Endothelial cell of umbilical vein (primary cell): Measurements from ENCODE around the gene TBC1D24. TPM values are rescaled to one million over a fixed set of nuclear protein-coding genes. Genes with fewer than 3 reads are reported as not detected.

Experiments used
- BruUV-seq: library from RNA; stranded (reverse); fragments of 400-500 nt; replicated peaks from 2 replicates; lab custom pipeline; 2021; lab: Mats Ljungman, UMichigan
- CTCF ChIA-PET: fragments of 300-600, 350-600 bp; sonication (Branson Sonifier 250); formaldehyde crosslinking; loops from one replicate; lab custom pipeline; 2021; ENCODE audit warnings: antibody characterized with exemption, inconsistent platforms; lab: Charles Lee
- POLR2A ChIA-PET: fragments of 300-600, 350-600 bp; sonication (Branson Sonifier 250); formaldehyde crosslinking; loops from one replicate; lab custom pipeline; 2021; ENCODE audit warnings: antibody characterized with exemption, inconsistent platforms; lab: Charles Lee
- DNase-seq: peaks from one replicate; pipeline ENCODE4 v3.0.0-alpha.2; 2011; ENCODE audit warnings: low read depth, low spot score
- FAIRE-seq: peaks from 2 replicates; lab custom pipeline; 2011; peaks lifted over from hg19 to GRCh38; lab: Jason Lieb, UNC
- H2AFZ ChIP-seq: 2 replicates; pipeline ENCODE4 v1.6.0; 2012; ENCODE audit warnings: low read depth, low read length, control low read depth, inconsistent platforms
- H3K27ac ChIP-seq: 2 replicates; pipeline ENCODE4 v1.5.1; 2011; ENCODE audit warnings: low read depth, mild to moderate bottlenecking, control low read depth, low read length, moderate library complexity; ENCODE audit not compliant: insufficient read depth
- H3K27me3 ChIP-seq, 2 experiments: 2 replicates each; pipeline versions ENCODE4 v1.6.0 to v1.6.1; 2011; ENCODE audit warnings: low read length in 2 of 2, mixed read lengths in 1 of 2; ENCODE audit not compliant: control insufficient read depth in 2 of 2, insufficient read depth in 2 of 2
- H3K36me3 ChIP-seq, 2 experiments: 2 replicates in 1 of 2; 3 replicates in 1 of 2; pipeline ENCODE4 v1.5.1; 2011; ENCODE audit warnings: low read length in 2 of 2, mild to moderate bottlenecking in 1 of 2, moderate library complexity in 1 of 2; ENCODE audit not compliant: control insufficient read depth in 2 of 2, insufficient read depth in 2 of 2; ENCODE audit errors: extremely low read depth in 1 of 2
- H3K4me1 ChIP-seq: 3 replicates; pipeline ENCODE4 v1.5.1; 2011; ENCODE audit warnings: mild to moderate bottlenecking, low read length; ENCODE audit not compliant: control insufficient read depth, insufficient read depth; ENCODE audit errors: extremely low read depth
- H3K4me2 ChIP-seq: 2 replicates; pipeline ENCODE4 v1.6.1; 2011; ENCODE audit warnings: low read length, control low read depth, mixed read lengths; ENCODE audit not compliant: insufficient read depth
- H3K4me3 ChIP-seq, 3 experiments: fragments of 200-600 bp in 1 of 3; sonication (generic), shearing (Covaris generic) in 1 of 3; replicated peaks in 1 of 3; 2 replicates each; pipeline ENCODE4 v1.5.1; 2011 to 2016; ENCODE audit warnings: control low read depth in 3 of 3, low read length in 3 of 3, mild to moderate bottlenecking in 2 of 3, inconsistent platforms in 1 of 3, low read depth in 1 of 3, moderate library complexity in 1 of 3; ENCODE audit not compliant: insufficient read depth in 1 of 3
- H3K79me2 ChIP-seq: 2 replicates; pipeline ENCODE4 v1.6.0; 2012; ENCODE audit warnings: low read length, inconsistent platforms; ENCODE audit not compliant: control insufficient read depth, insufficient read depth
- H3K9ac ChIP-seq: replicated peaks from 2 replicates; pipeline ENCODE3; 2011; ENCODE audit warnings: low read length, control low read depth; ENCODE audit not compliant: insufficient read depth; ENCODE audit errors: extremely low read depth
- H3K9me1 ChIP-seq: replicated peaks from 3 replicates; pipeline ENCODE4 v1.6.0; 2011; ENCODE audit warnings: mild to moderate bottlenecking, low read length; ENCODE audit not compliant: control insufficient read depth, insufficient read depth; ENCODE audit errors: extremely low read depth
- H3K9me3 ChIP-seq: replicated peaks from 2 replicates; pipeline ENCODE4 v1.5.1; 2012; ENCODE audit warnings: low read length, inconsistent platforms; ENCODE audit not compliant: control insufficient read depth, insufficient read depth
- H4K20me1 ChIP-seq: replicated peaks from 2 replicates; pipeline ENCODE3; 2011; ENCODE audit warnings: mild to moderate bottlenecking, low read length; ENCODE audit not compliant: control insufficient read depth, insufficient read depth; ENCODE audit errors: extremely low read depth
- EZH2 ChIP-seq: IDR thresholded peaks from 2 replicates; pipeline ENCODE4 v1.6.1; 2012; ENCODE audit warnings: borderline replicate concordance, low read depth, mild to moderate bottlenecking, moderate library complexity, low read length, inconsistent platforms; ENCODE audit not compliant: severe bottlenecking
- FOS ChIP-seq: IDR thresholded peaks from 2 replicates; pipeline ENCODE4 v1.6.1; 2011; ENCODE audit warnings: mild to moderate bottlenecking, low read length, moderate library complexity, borderline replicate concordance; ENCODE audit not compliant: insufficient read depth
- GATA2 ChIP-seq: IDR thresholded peaks from 2 replicates; pipeline ENCODE4 v1.7.0; 2011; ENCODE audit warnings: low read depth, mild to moderate bottlenecking, moderate library complexity, mixed read lengths, low read length; ENCODE audit not compliant: insufficient read length, insufficient read depth
- JUN ChIP-seq: IDR thresholded peaks from 2 replicates; pipeline ENCODE4 v1.6.1; 2011; ENCODE audit warnings: borderline replicate concordance, low read depth; ENCODE audit not compliant: insufficient read length, insufficient read depth
- MYC ChIP-seq: IDR thresholded peaks from one replicate; pipeline ENCODE4 v1.6.1; 2011; ENCODE audit warnings: mild to moderate bottlenecking, low read depth, low read length
- POLR2A ChIP-seq: IDR thresholded peaks from 2 replicates; pipeline ENCODE4 v1.6.1; 2012; ENCODE audit warnings: low read depth, mild to moderate bottlenecking, control low read depth, low read length
- POLR2AphosphoS5 ChIP-seq: IDR thresholded peaks from 2 replicates; pipeline ENCODE4 v1.6.1; 2012; ENCODE audit warnings: low read depth, mild to moderate bottlenecking, control low read depth, low read length, moderate library complexity; ENCODE audit not compliant: insufficient read depth
- dilution Hi-C: fragments of 300-500 bp; cut with MboI; formaldehyde crosslinking; loops from one replicate; pipeline ENCODE4 v1.15.0; 2019; ENCODE audit warnings: low sequenced_read_pairs; ENCODE audit not compliant: extremely low pct_ligation_motif_present
- intact Hi-C: fragments of 100-400 bp; cut with micrococcal nuclease; formaldehyde crosslinking; loops from one replicate; pipeline ENCODE4 v1.10.0; 2022
- polyA plus RNA-seq, 4 experiments: library from polyadenylated mRNA; depleted of rRNA in 3 of 4; stranded (reverse) in 3 of 4; unstranded in 1 of 4; fragments of >200 nt; gene quantifications; 2 replicates each; pipeline versions ENCODE4 v1.2.1 to v1.2.3, GENCODE V29; 2011 to 2012; ENCODE audit warnings: missing spikeins in 1 of 4
- total RNA-seq: library from RNA; stranded (reverse); gene quantifications from 2 replicates; pipeline ENCODE4 v1.2.3, GENCODE V29; 2021
- TF ChIP-seq, protein P1 (sequence below), 2 donors: IDR thresholded peaks; 1 replicate in 1 of 2; 2 replicates in 1 of 2; pipeline ENCODE4 v1.5.1; 2011; ENCODE audit warnings: low read length in 2 of 2, mild to moderate bottlenecking in 2 of 2, moderate library complexity in 2 of 2, control low read depth in 1 of 2, inconsistent platforms in 1 of 2, low read depth in 1 of 2; ENCODE audit not compliant: insufficient read depth in 1 of 2; ENCODE audit errors: extremely low read depth in 1 of 2
- TF ChIP-seq, protein P2 (sequence below): IDR thresholded peaks from 2 replicates; pipeline ENCODE4 v1.6.1; 2011; ENCODE audit not compliant: insufficient read depth, insufficient read length

TBC1D24 gene
- total and polyA plus RNA-seq, 2 donors (not counting 3 experiments of a cell fraction or from before 2014, with no cell fraction given), result 8.1 to 22.8 TPM

DNA sequence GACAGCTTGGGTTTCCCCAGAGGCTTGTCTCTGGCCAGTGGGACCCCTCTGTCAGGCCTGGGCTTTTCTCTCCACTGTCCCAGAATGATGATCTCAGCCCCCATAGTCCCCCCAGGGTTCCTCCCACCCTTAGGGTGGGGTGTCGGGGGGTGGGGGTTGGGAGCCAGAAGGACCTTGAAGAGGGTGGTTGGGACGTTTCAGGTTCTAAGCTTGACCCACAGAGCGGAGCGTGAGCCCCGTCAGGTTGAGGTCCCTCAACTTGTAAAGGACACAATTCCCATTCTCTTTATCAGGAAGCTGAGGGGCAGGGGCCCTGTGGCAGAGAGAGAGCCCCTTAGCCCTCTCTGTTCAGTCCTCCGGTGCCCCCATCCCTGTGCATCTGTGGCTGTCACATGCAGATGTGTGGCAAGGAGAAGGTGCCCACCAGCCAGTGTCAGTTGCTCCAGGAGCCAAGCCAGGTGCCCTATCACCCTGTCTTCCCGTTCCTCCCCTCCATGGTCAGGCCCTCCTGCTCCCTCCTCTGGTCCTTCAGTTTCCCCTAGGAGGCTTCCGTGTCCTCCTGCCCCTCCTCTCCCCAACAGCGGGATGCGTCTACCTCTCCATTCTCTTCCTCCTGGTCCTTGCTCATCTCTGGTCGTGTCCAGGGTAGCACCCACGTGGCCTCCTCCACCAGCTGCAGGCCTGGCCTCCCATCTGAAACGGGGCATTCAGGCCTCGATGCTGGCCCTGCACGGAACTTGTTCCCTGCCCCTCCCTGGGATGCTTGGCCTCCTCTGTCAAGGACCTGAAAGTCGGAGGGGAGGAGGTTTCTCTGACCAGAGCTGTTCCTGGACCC, 5.3 kb upstream of the TBC1D24 start:
- Histone ChIP-seq H3K27ac (no peak overlapping the region), H3K9me1 (no peaks in the 10 kb centered on the region), H3K9ac (no peak overlapping the region), H3K4me1 (peaks cover 9% of the 10 kb centered on the region), H3K9me3 (no peaks in the 10 kb centered on the region), H3K4me2 (no peak overlapping the region), H3K27me3 (peaks cover 18 to 22% of the 10 kb centered on the region in 2 experiments), H3K36me3 (no peaks in the 10 kb centered on the region), H2AFZ (no peak overlapping the region), H3K4me3 (no peak overlapping the region), H3K79me2 (no peaks in the 10 kb centered on the region), H4K20me1 (no peaks in the 10 kb centered on the region)
- ChIA-PET CTCF (interaction anchor here (0.6 to 1.9 kb wide), 4 partner anchors 10 to 32 kb away, joined by 4 to 6 read pairs (median 5); partner anchors contain the start of gene TEDC2), POLR2A (no interaction called here)
- intact Hi-C loops (no loop called here), dilution Hi-C loops (no loop called here)
- DNase-seq, result no peak
- no peak for FAIRE-seq
- BruUV-seq, result no TSS peak
- TF ChIP-seq JUN, result no peak
- no peak for TF ChIP-seq FOS
- TF ChIP-seq POLR2A, result no peak
- TF ChIP-seq, protein P1, sequence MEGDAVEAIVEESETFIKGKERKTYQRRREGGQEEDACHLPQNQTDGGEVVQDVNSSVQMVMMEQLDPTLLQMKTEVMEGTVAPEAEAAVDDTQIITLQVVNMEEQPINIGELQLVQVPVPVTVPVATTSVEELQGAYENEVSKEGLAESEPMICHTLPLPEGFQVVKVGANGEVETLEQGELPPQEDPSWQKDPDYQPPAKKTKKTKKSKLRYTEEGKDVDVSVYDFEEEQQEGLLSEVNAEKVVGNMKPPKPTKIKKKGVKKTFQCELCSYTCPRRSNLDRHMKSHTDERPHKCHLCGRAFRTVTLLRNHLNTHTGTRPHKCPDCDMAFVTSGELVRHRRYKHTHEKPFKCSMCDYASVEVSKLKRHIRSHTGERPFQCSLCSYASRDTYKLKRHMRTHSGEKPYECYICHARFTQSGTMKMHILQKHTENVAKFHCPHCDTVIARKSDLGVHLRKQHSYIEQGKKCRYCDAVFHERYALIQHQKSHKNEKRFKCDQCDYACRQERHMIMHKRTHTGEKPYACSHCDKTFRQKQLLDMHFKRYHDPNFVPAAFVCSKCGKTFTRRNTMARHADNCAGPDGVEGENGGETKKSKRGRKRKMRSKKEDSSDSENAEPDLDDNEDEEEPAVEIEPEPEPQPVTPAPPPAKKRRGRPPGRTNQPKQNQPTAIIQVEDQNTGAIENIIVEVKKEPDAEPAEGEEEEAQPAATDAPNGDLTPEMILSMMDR (IDR thresholded peaks at IDR 0.05; ENCODE audit: extremely low read depth in 1 of 2, insufficient read depth in 1 of 2, low read depth in 1 of 2, low read length in 2 of 2), result no peak
- no peak for TF ChIP-seq GATA2
- no peak for TF ChIP-seq MYC
- no peak for TF ChIP-seq EZH2
- TF ChIP-seq, protein P2, sequence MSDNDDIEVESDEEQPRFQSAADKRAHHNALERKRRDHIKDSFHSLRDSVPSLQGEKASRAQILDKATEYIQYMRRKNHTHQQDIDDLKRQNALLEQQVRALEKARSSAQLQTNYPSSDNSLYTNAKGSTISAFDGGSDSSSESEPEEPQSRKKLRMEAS, result no peak
- no peak for TF ChIP-seq POLR2AphosphoS5
